HEK293 (cell line): ENCODE data around the gene NFE2L3.

Source experiments
- KLF10 ChIP-seq: fragments of 450-650 bp; IDR thresholded peaks from 2 replicates; pipeline ENCODE4 v1.5.1; 2018; ENCODE audit warnings: missing biosample characterization, mild to moderate bottlenecking, missing genetic modification characterization
- ZBTB17 ChIP-seq: fragments of 450-650 bp; formaldehyde crosslinking; IDR thresholded peaks from 2 replicates; pipeline ENCODE4 v1.5.1; 2016; ENCODE audit warnings: missing biosample characterization, missing genetic modification characterization
- ZBTB21 ChIP-seq: fragments of 450-650 bp; formaldehyde crosslinking; IDR thresholded peaks from 2 replicates; pipeline ENCODE4 v1.5.1; 2017; ENCODE audit warnings: missing biosample characterization, missing genetic modification characterization
- ZFHX2 ChIP-seq: fragments of 450-650 bp; formaldehyde crosslinking; conservative IDR thresholded peaks from 2 replicates; pipeline ENCODE4 v1.5.1; 2016; ENCODE audit warnings: missing biosample characterization, missing genetic modification characterization
- ZFP3 ChIP-seq: fragments of 450-650 bp; formaldehyde crosslinking; IDR thresholded peaks from 2 replicates; pipeline ENCODE4 v1.5.1; 2016; ENCODE audit warnings: low read depth, missing biosample characterization, missing genetic modification characterization
- ZNF274 ChIP-seq, 2 experiments: fragments of 200-500 bp in 1 of 2; fragments of 450-650 bp in 1 of 2; sonication (Bioruptor generic) in 1 of 2; formaldehyde crosslinking in 1 of 2; IDR thresholded peaks; 2 replicates each; pipeline versions ENCODE4 v1.5.1 to v1.6.1; 2014 to 2016; ENCODE audit warnings: borderline replicate concordance in 1 of 2, inconsistent platforms in 1 of 2, low read length in 1 of 2, missing biosample characterization in 1 of 2, missing genetic modification characterization in 1 of 2
- ZNF324 ChIP-seq: fragments of 450-650 bp; formaldehyde crosslinking; IDR thresholded peaks from 2 replicates; pipeline ENCODE4 v1.5.1; 2016; ENCODE audit warnings: missing biosample characterization, missing genetic modification characterization
- ZSCAN23 ChIP-seq: fragments of 450-650 bp; formaldehyde crosslinking; IDR thresholded peaks from 2 replicates; pipeline ENCODE4 v1.5.1; 2016; ENCODE audit warnings: missing biosample characterization, missing genetic modification characterization
- TF ChIP-seq, protein P1 (sequence below): fragments of 450-650 bp; IDR thresholded peaks from 2 replicates; pipeline ENCODE4 v1.5.1; 2018; ENCODE audit warnings: missing biosample characterization, mild to moderate bottlenecking, missing genetic modification characterization
- TF ChIP-seq, protein P2 (sequence below): fragments of 450-650 bp; formaldehyde crosslinking; IDR thresholded peaks from 2 replicates; pipeline ENCODE4 v1.5.1; 2016; ENCODE audit warnings: missing biosample characterization, missing genetic modification characterization
- TF ChIP-seq, protein P3 (sequence below): fragments of 450-650 bp; formaldehyde crosslinking; IDR thresholded peaks from 2 replicates; pipeline ENCODE4 v1.5.1; 2016; ENCODE audit warnings: missing biosample characterization, missing genetic modification characterization
- TF ChIP-seq, protein P4 (sequence below): fragments of 450-650 bp; formaldehyde crosslinking; IDR thresholded peaks from 2 replicates; pipeline ENCODE4 v1.5.1; 2016; ENCODE audit warnings: missing biosample characterization, missing genetic modification characterization

DNA sequence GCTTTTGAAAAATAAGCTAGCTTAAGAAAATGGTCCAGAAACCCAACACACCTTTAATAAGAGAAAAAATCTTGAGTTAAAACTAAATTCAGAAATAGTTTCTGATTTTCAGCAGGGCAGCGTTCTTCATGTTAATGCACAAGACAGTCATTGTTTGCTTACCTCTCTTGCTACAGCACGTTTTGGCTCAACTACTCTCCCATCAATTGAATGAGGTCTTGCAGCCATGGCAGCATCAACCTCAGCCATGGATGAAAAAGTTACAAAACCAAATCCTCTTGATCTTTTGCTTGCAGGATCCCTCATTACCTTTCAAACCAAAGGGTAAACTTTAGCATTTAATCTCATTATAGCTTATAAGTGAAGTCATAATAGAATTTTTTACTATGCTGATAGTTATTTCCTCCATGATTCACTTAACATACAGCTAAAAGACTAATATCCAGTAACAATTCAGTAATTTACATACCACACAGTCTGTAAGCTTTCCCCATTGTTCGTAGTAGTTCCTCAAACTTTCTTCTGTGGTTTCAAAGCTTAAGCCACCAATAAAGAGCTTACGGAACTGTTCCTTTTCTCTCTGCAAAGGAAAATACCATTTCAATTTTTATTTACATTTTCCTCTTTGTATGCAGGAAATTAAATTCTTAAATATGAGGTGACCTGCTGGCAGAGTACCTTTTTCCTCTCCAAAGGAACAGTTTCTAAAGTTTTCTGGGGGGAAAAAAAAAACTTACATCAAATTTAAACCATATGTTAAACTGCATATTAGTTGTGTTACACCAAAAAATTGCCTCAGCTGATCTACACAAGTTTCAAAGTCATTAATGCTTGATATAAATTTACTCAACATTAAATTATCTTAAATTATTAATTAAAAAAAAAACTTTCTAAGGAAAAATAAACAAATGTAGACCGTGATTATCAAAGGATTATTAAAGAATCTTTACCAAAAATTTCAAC is 45.4 kb downstream of the NFE2L3 start:
- TF ChIP-seq, protein P1, sequence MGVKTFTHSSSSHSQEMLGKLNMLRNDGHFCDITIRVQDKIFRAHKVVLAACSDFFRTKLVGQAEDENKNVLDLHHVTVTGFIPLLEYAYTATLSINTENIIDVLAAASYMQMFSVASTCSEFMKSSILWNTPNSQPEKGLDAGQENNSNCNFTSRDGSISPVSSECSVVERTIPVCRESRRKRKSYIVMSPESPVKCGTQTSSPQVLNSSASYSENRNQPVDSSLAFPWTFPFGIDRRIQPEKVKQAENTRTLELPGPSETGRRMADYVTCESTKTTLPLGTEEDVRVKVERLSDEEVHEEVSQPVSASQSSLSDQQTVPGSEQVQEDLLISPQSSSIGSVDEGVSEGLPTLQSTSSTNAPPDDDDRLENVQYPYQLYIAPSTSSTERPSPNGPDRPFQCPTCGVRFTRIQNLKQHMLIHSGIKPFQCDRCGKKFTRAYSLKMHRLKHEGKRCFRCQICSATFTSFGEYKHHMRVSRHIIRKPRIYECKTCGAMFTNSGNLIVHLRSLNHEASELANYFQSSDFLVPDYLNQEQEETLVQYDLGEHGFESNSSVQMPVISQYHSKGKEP (tag by site-specific recombination), result no peak
- TF ChIP-seq, protein P2, sequence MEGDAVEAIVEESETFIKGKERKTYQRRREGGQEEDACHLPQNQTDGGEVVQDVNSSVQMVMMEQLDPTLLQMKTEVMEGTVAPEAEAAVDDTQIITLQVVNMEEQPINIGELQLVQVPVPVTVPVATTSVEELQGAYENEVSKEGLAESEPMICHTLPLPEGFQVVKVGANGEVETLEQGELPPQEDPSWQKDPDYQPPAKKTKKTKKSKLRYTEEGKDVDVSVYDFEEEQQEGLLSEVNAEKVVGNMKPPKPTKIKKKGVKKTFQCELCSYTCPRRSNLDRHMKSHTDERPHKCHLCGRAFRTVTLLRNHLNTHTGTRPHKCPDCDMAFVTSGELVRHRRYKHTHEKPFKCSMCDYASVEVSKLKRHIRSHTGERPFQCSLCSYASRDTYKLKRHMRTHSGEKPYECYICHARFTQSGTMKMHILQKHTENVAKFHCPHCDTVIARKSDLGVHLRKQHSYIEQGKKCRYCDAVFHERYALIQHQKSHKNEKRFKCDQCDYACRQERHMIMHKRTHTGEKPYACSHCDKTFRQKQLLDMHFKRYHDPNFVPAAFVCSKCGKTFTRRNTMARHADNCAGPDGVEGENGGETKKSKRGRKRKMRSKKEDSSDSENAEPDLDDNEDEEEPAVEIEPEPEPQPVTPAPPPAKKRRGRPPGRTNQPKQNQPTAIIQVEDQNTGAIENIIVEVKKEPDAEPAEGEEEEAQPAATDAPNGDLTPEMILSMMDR, result no peak
- TF ChIP-seq ZBTB17 (tag by site-specific recombination) (no peak), ZNF274 (IDR thresholded peaks at IDR 0.05; ENCODE audit: low read length) (no peak), ZNF274 (tag by site-specific recombination; IDR thresholded peaks at IDR 0.05; ENCODE audit: borderline replicate concordance) (no peak), ZNF324 (tag by site-specific recombination) (no peak), ZFP3 (no peak), ZSCAN23 (no peak), KLF10 (tag by site-specific recombination) (no peak), ZFHX2 (no peak), ZBTB21 (tag by site-specific recombination) (no peak)
- TF ChIP-seq, protein P3, sequence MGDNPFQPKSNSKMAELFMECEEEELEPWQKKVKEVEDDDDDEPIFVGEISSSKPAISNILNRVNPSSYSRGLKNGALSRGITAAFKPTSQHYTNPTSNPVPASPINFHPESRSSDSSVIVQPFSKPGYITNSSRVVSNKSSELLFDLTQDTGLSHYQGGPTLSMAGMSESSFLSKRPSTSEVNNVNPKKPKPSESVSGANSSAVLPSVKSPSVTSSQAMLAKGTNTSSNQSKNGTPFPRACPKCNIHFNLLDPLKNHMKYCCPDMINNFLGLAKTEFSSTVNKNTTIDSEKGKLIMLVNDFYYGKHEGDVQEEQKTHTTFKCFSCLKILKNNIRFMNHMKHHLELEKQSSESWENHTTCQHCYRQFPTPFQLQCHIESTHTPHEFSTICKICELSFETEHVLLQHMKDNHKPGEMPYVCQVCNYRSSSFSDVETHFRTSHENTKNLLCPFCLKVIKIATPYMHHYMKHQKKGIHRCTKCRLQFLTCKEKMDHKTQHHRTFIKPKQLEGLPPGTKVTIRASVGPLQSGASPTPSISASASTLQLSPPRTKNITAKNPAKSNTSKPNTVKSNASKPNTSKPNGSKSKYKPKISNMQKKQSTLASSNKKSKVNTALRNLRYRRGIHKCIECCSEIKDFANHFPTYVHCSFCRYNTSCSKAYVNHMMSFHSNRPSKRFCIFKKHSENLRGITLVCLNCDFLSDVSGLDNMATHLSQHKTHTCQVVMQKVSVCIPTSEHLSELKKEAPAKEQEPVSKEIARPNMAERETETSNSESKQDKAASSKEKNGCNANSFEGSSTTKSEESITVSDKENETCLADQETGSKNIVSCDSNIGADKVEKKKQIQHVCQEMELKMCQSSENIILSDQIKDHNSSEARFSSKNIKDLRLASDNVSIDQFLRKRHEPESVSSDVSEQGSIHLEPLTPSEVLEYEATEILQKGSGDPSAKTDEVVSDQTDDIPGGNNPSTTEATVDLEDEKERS (tag by site-specific recombination), result no peak
- TF ChIP-seq, protein P4, sequence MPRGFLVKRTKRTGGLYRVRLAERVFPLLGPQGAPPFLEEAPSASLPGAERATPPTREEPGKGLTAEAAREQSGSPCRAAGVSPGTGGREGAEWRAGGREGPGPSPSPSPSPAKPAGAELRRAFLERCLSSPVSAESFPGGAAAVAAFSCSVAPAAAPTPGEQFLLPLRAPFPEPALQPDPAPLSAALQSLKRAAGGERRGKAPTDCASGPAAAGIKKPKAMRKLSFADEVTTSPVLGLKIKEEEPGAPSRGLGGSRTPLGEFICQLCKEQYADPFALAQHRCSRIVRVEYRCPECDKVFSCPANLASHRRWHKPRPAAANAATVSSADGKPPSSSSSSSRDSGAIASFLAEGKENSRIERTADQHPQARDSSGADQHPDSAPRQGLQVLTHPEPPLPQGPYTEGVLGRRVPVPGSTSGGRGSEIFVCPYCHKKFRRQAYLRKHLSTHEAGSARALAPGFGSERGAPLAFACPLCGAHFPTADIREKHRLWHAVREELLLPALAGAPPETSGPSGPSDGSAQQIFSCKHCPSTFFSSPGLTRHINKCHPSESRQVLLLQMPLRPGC (tag by site-specific recombination), result no peak
